Activated CD4-positive, alpha-beta T cell treated with anti-CD3 and anti-CD28 coated beads for 1 hour (primary cell): ENCODE data around the gene LMO4.

ENCODE experiments used
- DNase-seq: peaks from one replicate; pipeline ENCODE4 v3.0.0-alpha.2; 2020

Gene LMO4

DNA sequence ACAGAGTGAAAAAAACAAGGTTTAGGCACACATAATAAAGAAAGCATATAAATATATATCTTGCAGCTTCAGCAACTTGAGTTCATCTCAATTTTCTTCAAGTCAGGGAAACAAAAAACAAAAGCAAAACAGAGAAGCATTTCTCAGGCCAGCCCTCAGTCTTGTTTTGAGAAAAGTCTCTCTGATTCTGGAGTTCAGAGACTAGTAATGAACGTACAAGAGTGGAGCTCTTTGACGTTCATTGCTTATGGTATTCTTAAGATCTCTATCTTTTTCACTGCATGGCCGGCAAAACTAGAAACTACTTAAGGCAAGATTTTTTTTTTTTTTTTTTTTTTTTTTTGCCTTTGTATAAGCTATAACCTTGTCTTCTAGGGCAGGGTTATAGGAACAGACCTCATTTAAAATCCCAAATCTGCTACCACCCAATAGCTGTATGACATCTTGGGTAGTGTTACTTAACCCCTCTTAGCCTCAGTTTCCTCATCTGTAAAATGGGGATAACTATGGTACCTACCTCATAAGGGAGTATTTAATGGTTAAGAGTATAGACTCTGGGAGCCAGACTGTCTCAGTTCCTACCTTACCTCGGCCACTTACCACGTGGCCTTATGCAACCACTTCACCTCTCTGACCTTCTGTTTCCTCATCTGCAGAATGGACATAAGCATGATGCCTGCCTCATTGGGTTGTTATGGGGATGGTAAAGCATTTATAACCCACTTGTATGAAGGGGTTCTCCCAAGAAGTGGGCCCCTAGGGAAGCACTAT is 33.6 kb downstream of the LMO4 start:
- DNase-seq = no peak

DNA sequence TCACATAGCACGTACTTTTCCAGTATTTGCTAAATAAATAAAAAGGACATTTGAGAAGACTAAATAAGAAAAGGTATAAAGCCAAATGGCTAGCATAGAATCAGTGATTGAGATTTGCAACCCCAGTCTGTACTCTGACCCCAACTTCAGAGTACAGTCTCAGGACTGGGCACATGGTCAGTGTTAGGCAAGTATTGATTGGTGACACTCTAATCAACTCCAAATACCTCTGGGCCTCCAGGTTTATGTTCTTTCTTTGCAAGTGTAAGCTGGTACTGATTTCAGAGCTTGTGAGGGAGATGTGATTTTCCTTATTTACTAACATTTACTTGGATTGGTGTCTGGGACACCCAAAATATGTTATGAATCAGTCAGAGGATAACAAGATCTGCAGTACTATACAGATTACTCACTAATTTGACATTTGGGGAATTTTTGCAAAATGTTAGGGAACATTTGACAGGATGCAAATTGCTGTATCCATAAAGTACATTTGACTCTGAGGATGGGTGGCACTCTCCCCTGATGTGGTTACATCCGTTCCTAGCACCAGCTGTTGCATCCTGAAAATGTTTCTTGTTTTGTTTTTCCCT is 34.2 kb downstream of the LMO4 start:
- no peak for DNase-seq

DNA sequence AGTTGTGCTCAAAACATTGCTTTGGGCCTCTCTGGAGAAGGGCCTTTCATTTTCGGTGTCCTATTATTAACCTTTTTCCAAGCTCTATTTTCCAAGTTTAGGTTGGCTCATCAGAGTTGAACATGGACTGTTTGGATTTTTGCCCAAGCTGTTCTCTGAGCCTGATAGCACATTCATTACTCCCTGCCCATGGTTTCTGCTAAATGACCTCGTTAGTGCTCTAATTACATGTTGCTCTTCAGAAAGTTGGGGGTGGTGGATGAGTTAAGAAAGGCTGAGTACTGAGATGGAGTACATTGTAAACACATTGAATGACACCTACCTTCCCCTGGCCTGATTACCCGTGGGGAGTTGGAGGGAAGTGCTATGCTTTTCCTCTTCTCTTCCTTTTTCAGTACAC is 38.9 kb downstream of the LMO4 start:
- DNase-seq = no peak

DNA sequence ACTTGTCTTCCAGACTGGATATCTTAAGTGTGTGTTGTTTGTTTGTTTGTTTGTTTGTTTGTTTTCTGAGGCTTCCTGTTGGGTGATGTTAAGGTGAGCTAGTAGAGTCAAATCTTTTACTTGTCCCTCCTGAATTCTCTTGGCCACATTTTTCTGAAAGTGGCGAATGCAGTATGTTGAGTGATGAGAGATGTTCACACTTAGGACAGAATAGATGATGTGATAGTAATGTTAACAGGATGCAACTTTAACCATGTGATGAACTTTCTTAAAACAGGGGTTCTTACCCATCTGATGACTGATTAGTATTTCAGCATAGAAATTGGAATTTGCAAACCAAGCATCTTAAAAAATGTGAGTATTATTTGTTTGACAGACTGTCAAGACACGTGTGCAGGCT is 40.2 kb downstream of the LMO4 start:
- no peak for DNase-seq

DNA sequence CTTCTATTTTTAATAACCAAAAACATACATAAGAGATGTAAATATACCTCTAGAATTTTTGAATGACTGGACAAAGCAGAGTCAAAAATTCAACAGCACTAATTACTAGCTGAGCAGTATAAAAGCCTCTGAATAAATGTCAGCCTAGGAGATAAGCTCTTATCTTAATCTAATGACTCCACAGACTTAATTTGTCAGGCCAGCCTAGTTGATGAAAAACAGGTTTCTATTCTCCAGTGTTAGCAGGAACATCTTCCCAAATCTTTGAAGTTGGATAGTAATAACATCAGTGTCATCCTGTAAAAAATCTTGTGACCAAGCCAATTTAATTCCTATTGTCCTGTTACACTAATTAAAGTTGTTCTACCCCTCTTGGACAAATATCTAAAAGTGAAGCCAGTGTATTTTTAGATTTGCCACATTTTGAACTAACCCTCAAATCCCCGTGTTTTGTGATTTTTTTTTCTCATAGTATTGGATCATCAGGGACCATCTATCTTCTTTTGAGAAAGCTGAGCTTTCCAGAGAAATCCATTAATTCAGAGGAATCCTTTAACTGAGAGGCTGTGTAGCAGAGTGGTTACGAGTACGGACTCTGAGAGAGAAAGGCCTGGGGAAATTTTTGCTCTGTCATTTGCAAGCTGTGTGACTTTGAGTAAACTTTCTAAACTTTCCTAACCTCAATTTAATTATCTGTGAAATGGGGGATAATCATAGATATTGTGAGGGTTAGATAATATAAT is 41.2 kb downstream of the LMO4 start:
- DNase-seq = no peak

DNA sequence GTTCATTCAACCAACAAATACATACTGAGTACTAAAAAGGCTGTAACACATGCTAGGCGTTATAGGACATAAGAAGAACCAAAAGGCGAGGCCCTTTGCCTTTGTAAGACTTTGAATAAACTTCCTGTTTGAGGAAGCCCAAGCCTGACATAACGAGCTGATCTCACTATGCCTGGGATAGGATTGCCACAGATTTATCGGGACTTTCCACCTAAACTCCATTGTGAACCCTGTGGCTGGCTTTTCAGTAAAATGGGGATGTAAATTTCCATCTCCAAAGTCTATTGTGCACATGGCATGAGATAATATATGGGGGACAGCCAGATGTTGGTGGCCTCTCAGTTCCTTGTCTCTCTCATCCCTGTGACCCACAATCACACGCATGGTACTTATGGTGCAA is 41.9 kb downstream of the LMO4 start:
- DNase-seq = no peak

DNA sequence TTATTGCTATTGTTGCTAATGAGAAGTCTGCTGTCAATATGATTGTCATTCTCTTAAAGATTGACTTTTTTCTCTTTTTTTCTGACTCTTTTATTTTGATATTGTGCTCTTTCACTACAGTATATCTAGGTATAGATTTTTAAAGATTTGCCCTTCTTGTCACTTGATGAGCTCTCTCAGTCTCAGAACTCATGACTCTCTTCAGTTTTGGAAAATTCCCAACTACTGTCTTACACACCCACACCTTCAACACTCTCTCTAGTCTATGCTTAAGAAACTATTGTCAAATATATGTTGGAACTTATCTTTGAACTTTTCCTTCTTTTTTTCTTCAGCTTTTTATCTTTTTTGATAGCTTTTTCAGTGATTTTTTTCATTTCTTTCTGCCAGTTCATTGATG is 50.6 kb downstream of the LMO4 start:
- no peak for DNase-seq

DNA sequence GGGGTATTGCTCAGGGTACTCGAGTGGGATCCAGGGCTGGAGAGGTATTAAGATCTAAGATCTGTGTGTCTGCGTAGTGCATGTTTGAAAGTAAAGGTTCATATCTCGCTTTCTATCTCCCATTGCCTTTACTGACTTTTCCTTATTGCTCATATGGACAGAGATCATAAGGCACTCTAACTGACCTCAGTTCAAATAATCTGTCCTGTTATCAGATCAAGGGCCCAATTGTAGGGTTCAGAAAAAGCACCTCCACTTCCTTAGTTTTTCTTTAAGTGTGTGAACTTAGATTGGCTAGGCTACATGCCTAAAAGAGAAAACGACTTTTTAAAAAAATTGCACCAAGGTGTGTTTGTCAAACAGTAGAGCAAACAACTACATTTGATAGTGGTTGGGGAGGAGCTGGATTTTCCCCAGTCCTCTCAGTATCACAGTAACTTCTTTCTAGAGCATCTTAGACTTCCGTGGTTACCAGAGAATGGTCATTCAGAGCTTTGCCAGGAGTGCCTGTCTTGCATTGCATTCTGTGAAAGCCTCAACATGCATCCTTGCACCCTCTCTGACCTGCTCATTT is 57.6 kb downstream of the LMO4 start:
- no peak for DNase-seq

DNA sequence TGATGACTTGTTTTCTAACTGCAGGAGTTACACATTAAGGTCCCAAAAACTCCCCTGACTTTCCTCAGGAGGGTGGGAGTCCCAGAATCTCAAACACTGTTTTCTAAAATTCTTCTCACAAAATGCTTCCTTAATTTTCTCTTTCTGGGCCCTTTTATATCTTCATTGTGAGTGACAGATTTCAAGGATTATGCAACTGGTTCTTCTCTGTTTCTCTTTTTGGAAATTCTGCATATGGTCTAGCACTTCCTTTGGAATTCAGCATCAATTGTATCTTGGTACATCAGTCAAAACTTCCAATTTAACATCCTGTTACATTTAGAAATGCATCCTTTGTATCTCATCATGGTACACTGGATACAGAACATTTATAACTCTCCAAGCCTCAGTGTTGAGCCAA is 59.7 kb downstream of the LMO4 start:
- no peak for DNase-seq

DNA sequence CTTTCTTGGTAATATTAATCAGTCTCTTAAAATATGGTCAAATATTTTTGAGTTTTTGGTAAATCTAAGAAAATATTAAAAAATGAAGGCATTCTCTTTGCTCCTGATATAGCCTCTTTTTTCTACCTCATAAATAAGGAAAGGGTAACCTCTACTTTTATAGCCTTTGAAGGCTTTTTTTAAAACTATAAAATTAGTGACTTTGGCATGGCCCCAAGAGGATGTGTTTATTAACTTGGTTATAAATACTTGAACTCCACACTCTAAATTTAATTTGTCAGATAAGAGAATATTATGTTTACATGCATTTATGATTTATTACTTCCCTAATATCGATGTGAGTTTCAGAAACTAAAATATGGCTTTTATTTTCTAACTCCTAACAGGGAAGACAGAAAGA is 60.3 kb downstream of the LMO4 start:
- no peak for DNase-seq

DNA sequence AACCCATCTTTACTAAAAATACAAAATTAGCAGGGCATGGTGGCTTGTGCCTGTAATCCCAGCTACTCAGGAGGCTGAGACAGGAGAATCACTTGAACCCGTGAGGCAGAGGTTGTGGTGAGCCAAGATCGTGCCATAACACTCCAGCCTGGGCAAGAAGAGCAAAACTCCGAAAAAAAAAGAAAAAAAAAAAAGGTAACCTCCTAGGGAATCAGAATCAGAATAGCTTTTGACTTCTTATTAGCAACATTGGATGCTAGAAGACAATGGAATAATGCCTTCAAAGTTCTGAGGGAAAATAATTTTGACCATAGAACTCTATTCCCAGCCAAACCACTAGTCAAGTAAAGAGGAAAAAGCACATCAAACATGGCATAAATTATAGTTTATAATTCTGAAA is 60.9 kb downstream of the LMO4 start:
- DNase-seq = no peak

DNA sequence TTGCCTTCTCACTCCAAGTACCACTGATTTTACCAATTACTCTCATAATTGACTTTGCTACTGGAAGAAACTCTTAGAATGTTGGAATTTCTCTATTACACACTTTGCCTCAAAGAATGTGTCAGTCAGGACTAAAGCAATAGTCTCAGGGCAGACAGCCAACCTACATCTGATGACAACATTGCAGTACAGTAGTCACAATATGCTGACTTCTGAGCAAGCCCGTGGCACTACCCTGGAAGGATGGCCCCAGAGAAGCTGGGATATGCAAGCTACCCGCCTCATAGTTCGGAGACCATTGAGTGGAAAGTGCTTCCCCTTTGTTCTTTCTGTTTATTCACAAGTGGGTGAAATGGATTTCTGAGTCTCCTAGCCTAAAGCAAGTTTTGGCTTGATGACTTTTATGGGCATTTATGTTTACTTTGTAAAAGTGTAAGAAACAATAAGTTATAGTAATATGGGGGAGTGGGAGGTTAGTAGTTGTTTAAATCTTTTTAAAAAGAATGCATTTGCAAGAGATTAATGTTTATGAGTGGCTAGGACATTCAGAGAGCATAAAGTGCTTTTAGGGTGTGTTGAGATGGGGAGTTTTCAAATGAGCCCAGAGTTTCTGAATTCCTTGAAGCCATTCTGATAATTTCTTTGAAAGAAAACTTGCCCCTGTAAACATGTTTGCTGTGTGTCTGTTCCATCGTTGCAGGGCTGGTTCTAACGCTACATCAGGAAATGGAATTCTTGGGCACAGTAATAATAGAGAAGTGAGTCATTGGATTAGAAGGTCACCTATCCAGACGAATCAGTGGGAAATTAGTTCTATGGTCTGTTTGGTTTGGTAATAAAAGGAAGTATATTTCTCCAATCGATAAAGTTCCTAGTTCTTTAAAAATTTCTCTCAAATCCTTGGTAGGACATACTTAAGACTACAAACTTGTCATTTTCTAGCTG is 63.8 kb downstream of the LMO4 start:
- DNase-seq = no peak

DNA sequence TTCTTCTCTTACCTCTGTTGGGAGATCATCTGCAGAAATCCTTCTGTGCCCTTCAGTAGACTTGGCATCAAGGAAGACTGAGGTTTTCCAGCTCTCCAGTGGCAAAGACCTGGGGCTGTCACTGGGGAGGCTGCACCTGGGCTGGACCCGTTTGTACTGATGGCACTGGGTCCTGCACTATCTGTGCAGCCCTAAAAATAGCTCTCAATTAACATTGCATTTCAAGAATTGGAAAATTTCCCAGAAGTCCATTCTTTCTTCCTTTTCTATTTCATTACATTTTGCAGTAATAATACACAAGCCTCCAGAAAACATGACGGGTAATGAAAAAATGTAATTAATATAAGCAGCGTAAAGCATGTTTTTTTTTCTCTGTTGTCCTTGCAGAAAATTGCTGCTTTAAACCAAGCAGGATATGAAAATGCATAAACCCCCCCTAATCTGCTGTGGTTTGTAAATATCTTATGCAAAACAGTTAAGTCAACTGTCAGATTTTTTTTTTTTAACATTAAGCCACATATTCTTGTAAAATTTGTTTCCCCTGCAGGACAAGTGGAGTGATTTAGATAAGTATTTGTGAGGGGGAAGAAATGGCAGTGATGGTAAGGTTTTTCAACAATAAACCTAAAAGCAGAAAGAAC is 64.9 kb downstream of the LMO4 start:
- no peak for DNase-seq

DNA sequence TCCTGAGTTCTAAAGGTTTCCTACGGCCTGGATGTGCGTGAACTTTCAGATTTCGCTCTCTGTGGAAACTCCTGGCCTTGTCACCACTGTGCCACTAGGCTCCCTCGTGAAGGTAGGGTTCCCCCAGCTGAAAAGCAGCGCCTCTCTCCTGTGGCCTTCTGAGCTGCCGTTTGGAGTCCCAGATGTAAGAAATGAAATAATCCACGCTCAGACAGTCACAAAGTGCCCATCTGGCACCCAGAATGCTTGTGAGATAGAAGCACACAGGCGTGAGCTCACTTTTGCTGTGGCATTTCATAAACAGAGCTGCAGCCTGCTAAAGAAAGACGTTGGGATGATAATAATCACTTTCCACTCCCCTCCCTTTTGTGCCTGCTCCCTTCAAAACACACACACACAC is 65.8 kb downstream of the LMO4 start:
- no peak for DNase-seq

DNA sequence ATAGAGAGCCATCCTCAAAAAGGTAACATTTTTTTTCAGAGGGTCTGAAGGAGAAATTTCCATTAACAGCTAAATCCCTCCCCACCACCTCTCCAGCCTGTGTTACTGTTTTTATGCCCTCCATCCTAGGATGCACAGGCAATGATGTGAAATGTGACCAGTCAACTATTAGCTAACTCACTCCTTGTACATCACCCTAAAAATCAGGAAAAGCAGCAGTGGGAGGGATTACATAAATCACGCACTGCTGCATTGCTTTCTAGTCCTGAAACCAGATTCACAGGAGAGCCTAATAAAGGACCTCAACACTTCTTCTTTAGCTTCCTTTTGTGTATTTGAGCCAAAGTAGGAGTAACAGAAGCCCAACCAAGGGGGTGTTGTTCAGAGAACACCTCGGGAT is 66.3 kb downstream of the LMO4 start:
- DNase-seq = no peak
